ENCODE results near the gene GSTO2.

Gene GSTO2

GRCh38 chr10:104300736-104301292 is 31.8 kb downstream of the GSTO2 start:
- H3K4me1 ChIP-seq (ENCODE audit: control insufficient read depth, insufficient read depth, low read length), result no peaks in the 10 kb centered on the region
- ChIA-PET CTCF (interaction anchor here (2.5 to 14.0 kb wide), 2 partner anchors 9 to 48 kb away, joined by 16 to 289 read pairs; partner anchors contain the start of gene CFAP58), POLR2A (interaction anchor here (0.9 kb wide), 1 partner anchor 180 kb away, joined by 3 read pairs; no protein-coding TSS in a partner anchor)
- no peak overlapping the region for H3K4me3 ChIP-seq (ENCODE audit: low read depth, low read length)
- TF ChIP-seq ZNF600 (tag by site-specific recombination; IDR thresholded peaks at IDR 0.05) (peak; percentile 25; the same call in 1 of the 2 replicates), ZNF692 (tag by site-specific recombination; IDR thresholded peaks at IDR 0.05) (no peak)
- H3K9me3 ChIP-seq (ENCODE audit: control insufficient read depth, insufficient read depth, low read depth, low read length), result no peaks in the 10 kb centered on the region
- H3K36me3 ChIP-seq (ENCODE audit: control insufficient read depth in 2 of 2, insufficient read depth in 1 of 2, low read length in 2 of 2), result no peaks in the 10 kb centered on the region
- no peak overlapping the region for H3K27ac ChIP-seq (ENCODE audit: extremely low read depth, low read depth, low read length)

GRCh38 chr10:104301907-104302690 is 33.1 kb downstream of the GSTO2 start:
- H3K27ac ChIP-seq (ENCODE audit: extremely low read depth, low read depth, low read length), result no peak overlapping the region
- H3K36me3 ChIP-seq (ENCODE audit: control insufficient read depth in 2 of 2, insufficient read depth in 1 of 2, low read length in 2 of 2), result no peaks in the 10 kb centered on the region
- H3K4me1 ChIP-seq (ENCODE audit: control insufficient read depth, insufficient read depth, low read length), result no peaks in the 10 kb centered on the region
- H3K9me3 ChIP-seq (ENCODE audit: control insufficient read depth, insufficient read depth, low read depth, low read length), result no peaks in the 10 kb centered on the region
- TF ChIP-seq PATZ1 (tag by site-specific recombination; IDR thresholded peaks at IDR 0.05) (no peak), ZNF175 (tag by site-specific recombination; IDR thresholded peaks at IDR 0.05) (no peak), ZNF585B (tag by site-specific recombination; IDR thresholded peaks at IDR 0.05) (peak; percentile 9; the same call in 1 of the 2 replicates)
- CTCF ChIA-PET, result interaction anchor here (0.6 to 7.2 kb wide), 3 partner anchors 9 to 65 kb away, joined by 4 to 152 read pairs (median 125); partner anchors contain the start of gene CFAP58
- no peak overlapping the region for H3K4me3 ChIP-seq (ENCODE audit: low read depth, low read length)
- POLR2A ChIA-PET, result no interaction called here

GRCh38 chr10:104303594-104304355 is 34.8 kb downstream of the GSTO2 start:
- Histone ChIP-seq H3K9me3 (ENCODE audit: control insufficient read depth, insufficient read depth, low read depth, low read length) (no peaks in the 10 kb centered on the region), H3K4me3 (ENCODE audit: low read depth, low read length) (no peak overlapping the region), H3K27ac (ENCODE audit: extremely low read depth, low read depth, low read length) (no peak overlapping the region), H3K36me3 (ENCODE audit: control insufficient read depth in 2 of 2, insufficient read depth in 1 of 2, low read length in 2 of 2) (no peaks in the 10 kb centered on the region), H3K4me1 (ENCODE audit: control insufficient read depth, insufficient read depth, low read length) (no peaks in the 10 kb centered on the region)
- ChIA-PET POLR2A (no interaction called here), CTCF (interaction anchor here (0.6 to 7.2 kb wide), 6 partner anchors 10 to 45 kb away, joined by 3 to 152 read pairs (median 16); partner anchors contain the start of gene CFAP58)
- no peak for TF ChIP-seq ZNF221 (tag by site-specific recombination; IDR thresholded peaks at IDR 0.05; ENCODE audit: borderline replicate concordance)
- peak; percentile 92 for TF ChIP-seq ZNF585B (tag by site-specific recombination; IDR thresholded peaks at IDR 0.05)
- TF ChIP-seq SETDB1 (IDR thresholded peaks at IDR 0.05; ENCODE audit: insufficient read length, low read length), result peak; percentile 62

- ChIA-PET CTCF (interaction anchor here (0.9 to 7.2 kb wide), 7 partner anchors 10 to 45 kb away, joined by 3 to 152 read pairs (median 10); partner anchors contain the start of gene CFAP58), POLR2A (interaction anchor here (2.0 kb wide), 1 partner anchor 34 kb away, joined by 8 read pairs; the partner anchor contains the start of gene ITPRIP)
- H3K36me3 ChIP-seq (ENCODE audit: control insufficient read depth in 2 of 2, insufficient read depth in 1 of 2, low read length in 2 of 2), result no peaks in the 10 kb centered on the region
- no peak overlapping the region for H3K4me3 ChIP-seq (ENCODE audit: low read depth, low read length)
- TF ChIP-seq ZNF670 (tag by site-specific recombination; IDR thresholded peaks at IDR 0.05; ENCODE audit: low read depth) (no peak), ZNF514 (tag by site-specific recombination; IDR thresholded peaks at IDR 0.05) (no peak), ZNF350 (tag by site-specific recombination; IDR thresholded peaks at IDR 0.05) (no peak), ZSCAN30 (tag by site-specific recombination; IDR thresholded peaks at IDR 0.05) (no peak), ZNF37A (tag by site-specific recombination; IDR thresholded peaks at IDR 0.05) (no peak), ZNF335 (tag by site-specific recombination; conservative IDR thresholded peaks at IDR 0.05) (no peak), GFI1B (tag by site-specific recombination; IDR thresholded peaks at IDR 0.05) (no peak), ZNF521 (tag by site-specific recombination; IDR thresholded peaks at IDR 0.05) (no peak)
- H3K4me1 ChIP-seq (ENCODE audit: control insufficient read depth, insufficient read depth, low read length), result no peaks in the 10 kb centered on the region
- no peak overlapping the region for H3K27ac ChIP-seq (ENCODE audit: extremely low read depth, low read depth, low read length)
- no peaks in the 10 kb centered on the region for H3K9me3 ChIP-seq (ENCODE audit: control insufficient read depth, insufficient read depth, low read depth, low read length)
Measured at GRCh38 chr10:104304356-104304745, 35.4 kb downstream of the GSTO2 start.
